CD4-positive, alpha-beta T cell (primary cell): ENCODE data around the gene MAP7D2. TPM values are rescaled to one million over a fixed set of nuclear protein-coding genes. Genes with fewer than 3 reads are reported as not detected.

Experiments used
- ATAC-seq: fragments of 200-7000 bp; cut with Tn5 transposase; one replicate; pipeline ENCODE4 v1.10.0; 2022; ENCODE audit warnings: mild to moderate bottlenecking; ENCODE audit not compliant: poor library complexity
- CTCF ChIA-PET: fragments of 350-600 bp; sonication (Branson Sonifier 250); formaldehyde crosslinking; loops from one replicate; lab custom pipeline; 2021; ENCODE audit warnings: antibody characterized with exemption, inconsistent platforms; lab: Charles Lee
- POLR2A ChIA-PET: fragments of 350-600 bp; sonication (Branson Sonifier 250); formaldehyde crosslinking; loops from one replicate; lab custom pipeline; 2021; ENCODE audit warnings: antibody characterized with exemption, inconsistent platforms; lab: Charles Lee
- DNase-seq, 14 experiments: peaks; one replicate each; pipeline ENCODE4 v3.0.0-alpha.2; 2013 to 2020; ENCODE audit warnings: mixed read lengths in 2 of 14
- H3K27ac ChIP-seq, 2 donors: one replicate each; pipeline versions ENCODE4 v1.5.1 to v1.7.0; 2013; ENCODE audit warnings: low read length in 2 of 2, low read depth in 1 of 2, mild to moderate bottlenecking in 1 of 2
- H3K27me3 ChIP-seq, 2 experiments: 1 replicate in 1 of 2; 2 replicates in 1 of 2; pipeline versions ENCODE4 v1.6.1 to v1.7.0; 2013; ENCODE audit warnings: low read length in 2 of 2, control low read depth in 1 of 2, mild to moderate bottlenecking in 1 of 2, moderate library complexity in 1 of 2; ENCODE audit not compliant: insufficient read depth in 2 of 2, control insufficient read depth in 1 of 2
- H3K36me3 ChIP-seq: one replicate; pipeline ENCODE4 v1.6.1; 2013; ENCODE audit warnings: low read length, control low read depth; ENCODE audit not compliant: insufficient read depth
- H3K4me1 ChIP-seq: one replicate; pipeline ENCODE4 v1.6.1; 2013; ENCODE audit warnings: low read length, control low read depth; ENCODE audit not compliant: insufficient read depth
- H3K4me3 ChIP-seq: one replicate; pipeline ENCODE4 v1.5.1; 2013; ENCODE audit warnings: mild to moderate bottlenecking, low read length, moderate library complexity
- H3K9me3 ChIP-seq, 2 experiments: 1 replicate in 1 of 2; 2 replicates in 1 of 2; pipeline versions ENCODE4 v1.6.1 to v1.7.0; 2013; ENCODE audit warnings: low read length in 2 of 2, mild to moderate bottlenecking in 2 of 2, control low read depth in 1 of 2, moderate library complexity in 1 of 2; ENCODE audit not compliant: control insufficient read depth in 1 of 2, insufficient read depth in 1 of 2
- H3K27ac Mint-ChIP-seq: one replicate; pipeline ENCODE4 v1.8.0; 2020; ENCODE audit warnings: mixed read lengths
- H3K27me3 Mint-ChIP-seq: one replicate; pipeline ENCODE4 v1.8.0; 2021; ENCODE audit warnings: mixed read lengths
- H3K36me3 Mint-ChIP-seq: one replicate; pipeline ENCODE4 v1.8.0; 2021; ENCODE audit warnings: low read depth, mixed read lengths
- H3K4me1 Mint-ChIP-seq: one replicate; pipeline ENCODE4 v1.8.0; 2021; ENCODE audit warnings: low read depth, mixed read lengths
- H3K4me3 Mint-ChIP-seq: one replicate; pipeline ENCODE4 v1.8.0; 2020; ENCODE audit warnings: mild to moderate bottlenecking, mixed read lengths
- H3K9me3 Mint-ChIP-seq: one replicate; pipeline ENCODE4 v1.8.0; 2020; ENCODE audit warnings: mixed read lengths
- intact Hi-C, 2 experiments: fragments of 100-400 bp; cut with DNase I in 1 of 2; cut with micrococcal nuclease in 1 of 2; formaldehyde crosslinking; loops; one replicate each; pipeline versions ENCODE4 v1.15.1 to v1.9.0; 2023 to 2025; cut with DNase I, micrococcal nuclease
- total RNA-seq, 174 experiments: library from RNA in 2 of 174; stranded (reverse) in 2 of 174; gene quantifications; one replicate each; pipeline ENCODE4 v1.2.3 and lab custom pipeline; 2021 to 2026
- TF ChIP-seq, protein P1 (sequence below): fragments of 200-600 bp; IDR thresholded peaks from one replicate; pipeline ENCODE4 v1.8.0; 2022; ENCODE audit warnings: antibody characterized with exemption, mild to moderate bottlenecking

The MAP7D2 gene
- total RNA-seq, 2 experiments from 2014 or later = 0.11 to 0.17 TPM

DNA sequence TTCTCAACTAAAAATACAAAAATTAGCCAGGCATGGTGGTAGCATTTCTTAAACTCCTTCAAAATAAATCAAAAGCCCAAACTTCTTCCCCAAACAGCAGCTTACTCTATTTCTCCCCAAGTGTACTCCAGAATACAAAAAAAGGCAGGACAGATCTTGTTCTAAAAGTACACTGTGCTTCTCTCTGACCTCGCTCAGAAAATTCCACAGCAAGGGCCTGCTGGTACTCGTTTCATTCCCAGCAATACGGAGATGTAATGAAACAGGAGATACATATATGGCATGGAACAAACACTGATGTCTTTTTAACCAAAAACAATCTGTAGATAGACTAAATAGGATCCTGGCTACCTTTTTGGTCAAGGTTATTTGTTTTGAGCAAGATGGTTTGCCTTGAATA, 25.2 kb downstream of the MAP7D2 start:
- H3K36me3 ChIP-seq = no peaks in the 10 kb centered on the region
- Mint-ChIP-seq H3K27me3 (no peaks in the 10 kb centered on the region), H3K4me1 (no peaks in the 10 kb centered on the region), H3K36me3 (no peaks in the 10 kb centered on the region), H3K4me3 (no peak overlapping the region), H3K9me3 (no peaks in the 10 kb centered on the region), H3K27ac (no peak overlapping the region)
- no peak for DNase-seq
- no peaks in the 10 kb centered on the region for H3K9me3 ChIP-seq
- CTCF ChIA-PET = no interaction called here
- no peaks in the 10 kb centered on the region for H3K4me1 ChIP-seq
- intact Hi-C loops = no loop called here
- no peaks in the 10 kb centered on the region for H3K27me3 ChIP-seq
- ATAC-seq = no peak
- TF ChIP-seq, protein P1, sequence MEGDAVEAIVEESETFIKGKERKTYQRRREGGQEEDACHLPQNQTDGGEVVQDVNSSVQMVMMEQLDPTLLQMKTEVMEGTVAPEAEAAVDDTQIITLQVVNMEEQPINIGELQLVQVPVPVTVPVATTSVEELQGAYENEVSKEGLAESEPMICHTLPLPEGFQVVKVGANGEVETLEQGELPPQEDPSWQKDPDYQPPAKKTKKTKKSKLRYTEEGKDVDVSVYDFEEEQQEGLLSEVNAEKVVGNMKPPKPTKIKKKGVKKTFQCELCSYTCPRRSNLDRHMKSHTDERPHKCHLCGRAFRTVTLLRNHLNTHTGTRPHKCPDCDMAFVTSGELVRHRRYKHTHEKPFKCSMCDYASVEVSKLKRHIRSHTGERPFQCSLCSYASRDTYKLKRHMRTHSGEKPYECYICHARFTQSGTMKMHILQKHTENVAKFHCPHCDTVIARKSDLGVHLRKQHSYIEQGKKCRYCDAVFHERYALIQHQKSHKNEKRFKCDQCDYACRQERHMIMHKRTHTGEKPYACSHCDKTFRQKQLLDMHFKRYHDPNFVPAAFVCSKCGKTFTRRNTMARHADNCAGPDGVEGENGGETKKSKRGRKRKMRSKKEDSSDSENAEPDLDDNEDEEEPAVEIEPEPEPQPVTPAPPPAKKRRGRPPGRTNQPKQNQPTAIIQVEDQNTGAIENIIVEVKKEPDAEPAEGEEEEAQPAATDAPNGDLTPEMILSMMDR = no peak
- H3K4me3 ChIP-seq = no peak overlapping the region
- POLR2A ChIA-PET = no interaction called here
- H3K27ac ChIP-seq = no peak overlapping the region

DNA sequence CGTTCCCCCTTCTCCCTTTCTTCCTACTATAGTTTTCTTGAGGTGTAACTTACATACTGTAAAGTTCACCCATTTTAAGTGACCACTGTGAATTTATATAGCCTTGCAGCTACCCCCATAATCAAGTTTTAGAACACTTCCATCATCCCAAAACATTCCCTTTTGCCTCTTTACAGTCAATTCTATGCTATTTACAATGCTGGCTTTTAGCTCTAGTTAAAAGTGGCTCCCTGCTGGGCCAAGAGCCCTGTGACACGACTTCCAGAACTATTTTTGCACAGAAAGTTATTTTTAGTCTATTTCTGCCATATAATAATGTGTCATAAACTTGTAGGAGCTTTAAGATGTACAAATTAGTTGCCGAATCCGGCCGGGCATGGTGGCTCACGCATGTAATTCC, 26.9 kb downstream of the MAP7D2 start:
- Mint-ChIP-seq H3K4me1 (no peaks in the 10 kb centered on the region), H3K4me3 (no peak overlapping the region), H3K27ac (no peak overlapping the region), H3K27me3 (no peaks in the 10 kb centered on the region), H3K36me3 (no peaks in the 10 kb centered on the region), H3K9me3 (no peaks in the 10 kb centered on the region)
- DNase-seq (no peak), ATAC-seq (no peak)
- TF ChIP-seq, protein P1 = no peak
- POLR2A ChIA-PET = no interaction called here
- H3K4me3 ChIP-seq = no peak overlapping the region
- H3K36me3 ChIP-seq = no peaks in the 10 kb centered on the region
- no peaks in the 10 kb centered on the region for H3K4me1 ChIP-seq
- intact Hi-C loops = no loop called here
- CTCF ChIA-PET = no interaction called here
- H3K27ac ChIP-seq = no peak overlapping the region
- H3K9me3 ChIP-seq = no peaks in the 10 kb centered on the region
- no peaks in the 10 kb centered on the region for H3K27me3 ChIP-seq

DNA sequence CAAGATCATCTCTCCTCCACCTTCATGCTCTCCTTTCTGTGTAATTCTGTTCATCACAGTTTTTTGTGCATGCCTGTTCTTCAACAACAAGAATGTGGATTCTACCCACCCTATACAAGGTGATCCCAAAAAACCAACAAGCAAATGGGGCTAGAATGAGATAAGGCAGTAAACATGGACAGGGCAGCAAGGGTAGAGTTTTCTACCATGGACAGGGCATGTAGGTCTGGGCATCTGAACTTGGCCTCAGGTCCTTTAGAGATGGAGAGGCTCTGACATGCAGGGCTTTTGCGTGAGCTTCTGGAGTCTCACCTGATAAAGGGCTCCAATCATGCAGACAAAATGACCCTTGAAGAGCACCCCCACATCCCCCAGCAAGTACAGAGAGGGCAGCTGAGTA, 36.4 kb downstream of the MAP7D2 start:
- H3K27me3 Mint-ChIP-seq = no peaks in the 10 kb centered on the region
- DNase-seq (no peak), ATAC-seq (no peak)
- no peak overlapping the region for H3K27ac Mint-ChIP-seq
- TF ChIP-seq, protein P1 = no peak
- intact Hi-C loops = no loop called here
- H3K4me1 ChIP-seq = no peaks in the 10 kb centered on the region
- H3K36me3 Mint-ChIP-seq = no peaks in the 10 kb centered on the region
- no peak overlapping the region for H3K27ac ChIP-seq
- no peaks in the 10 kb centered on the region for H3K9me3 ChIP-seq
- H3K36me3 ChIP-seq = no peaks in the 10 kb centered on the region
- ChIA-PET CTCF (no interaction called here), POLR2A (no interaction called here)
- no peaks in the 10 kb centered on the region for H3K27me3 ChIP-seq
- H3K4me3 ChIP-seq = no peak overlapping the region
- no peak overlapping the region for H3K4me3 Mint-ChIP-seq
- no peaks in the 10 kb centered on the region for H3K9me3 Mint-ChIP-seq
- no peaks in the 10 kb centered on the region for H3K4me1 Mint-ChIP-seq
